Ectodermal cell (in vitro differentiated cells): ENCODE data around the gene PLXNA2.

Experiments
- H3K27ac ChIP-seq: 2 replicates; pipeline ENCODE4 v1.7.0; 2013; ENCODE audit warnings: mild to moderate bottlenecking, low read depth, low read length; ENCODE audit not compliant: insufficient read depth, poor library complexity, severe bottlenecking
- H3K27me3 ChIP-seq: 2 replicates; pipeline ENCODE4 v1.7.0; 2013; ENCODE audit warnings: mild to moderate bottlenecking, low read length; ENCODE audit not compliant: insufficient read depth, control insufficient read depth, poor library complexity, severe bottlenecking
- H3K36me3 ChIP-seq: one replicate; pipeline ENCODE4 v1.7.0; 2013; ENCODE audit warnings: low read length; ENCODE audit not compliant: control insufficient read depth, insufficient read depth
- H3K4me1 ChIP-seq: one replicate; pipeline ENCODE4 v1.7.0; 2013; ENCODE audit warnings: low read length; ENCODE audit not compliant: control insufficient read depth, insufficient read depth
- H3K4me3 ChIP-seq: 2 replicates; pipeline ENCODE4 v1.7.0; 2013; ENCODE audit warnings: low read depth, low read length, control low read depth; ENCODE audit not compliant: insufficient read depth
- H3K9me3 ChIP-seq: 2 replicates; pipeline ENCODE4 v1.7.0; 2013; ENCODE audit warnings: mild to moderate bottlenecking, low read length, moderate library complexity; ENCODE audit not compliant: control insufficient read depth
- WGBS, 2 experiments: methylation state at CpG; one replicate each; pipeline ENCODE4 v1.1.7; 2013; ENCODE audit warnings: missing lambda C conversion rate in 2 of 2; 5-methylcytosine and 5-hydroxymethylcytosine counted together

The PLXNA2 gene

GRCh38 chr1:208182880-208183645 lies 61.1 kb downstream of the PLXNA2 start:
- 64 to 70% methylated on average over 10 of the region's 10 CpGs for WGBS, 2 experiments
- no peak overlapping the region for H3K4me3 ChIP-seq
- H3K9me3 ChIP-seq = no peaks in the 10 kb centered on the region
- no peak overlapping the region for H3K27ac ChIP-seq
- peaks cover 66% of the 10 kb centered on the region for H3K4me1 ChIP-seq
- H3K27me3 ChIP-seq = no peaks in the 10 kb centered on the region
- no peaks in the 10 kb centered on the region for H3K36me3 ChIP-seq

GRCh38 chr1:208181364-208181763 lies 62.8 kb downstream of the PLXNA2 start:
- no peaks in the 10 kb centered on the region for H3K36me3 ChIP-seq
- no peaks in the 10 kb centered on the region for H3K27me3 ChIP-seq
- 37 to 54% methylated on average over 4 of the region's 4 CpGs for WGBS, 2 experiments
- peaks cover 80% of the 10 kb centered on the region for H3K4me1 ChIP-seq
- H3K4me3 ChIP-seq = no peak overlapping the region
- H3K9me3 ChIP-seq = no peaks in the 10 kb centered on the region
- no peak overlapping the region for H3K27ac ChIP-seq

GRCh38 chr1:208180421-208180820 lies 63.8 kb downstream of the PLXNA2 start:
- H3K9me3 ChIP-seq = no peaks in the 10 kb centered on the region
- H3K4me1 ChIP-seq = peaks cover 80% of the 10 kb centered on the region
- 92 to 94% methylated on average over 7 of the region's 7 CpGs for WGBS, 2 experiments
- H3K36me3 ChIP-seq = no peaks in the 10 kb centered on the region
- H3K4me3 ChIP-seq = no peak overlapping the region
- H3K27ac ChIP-seq = no peak overlapping the region
- H3K27me3 ChIP-seq = no peaks in the 10 kb centered on the region

DNA sequence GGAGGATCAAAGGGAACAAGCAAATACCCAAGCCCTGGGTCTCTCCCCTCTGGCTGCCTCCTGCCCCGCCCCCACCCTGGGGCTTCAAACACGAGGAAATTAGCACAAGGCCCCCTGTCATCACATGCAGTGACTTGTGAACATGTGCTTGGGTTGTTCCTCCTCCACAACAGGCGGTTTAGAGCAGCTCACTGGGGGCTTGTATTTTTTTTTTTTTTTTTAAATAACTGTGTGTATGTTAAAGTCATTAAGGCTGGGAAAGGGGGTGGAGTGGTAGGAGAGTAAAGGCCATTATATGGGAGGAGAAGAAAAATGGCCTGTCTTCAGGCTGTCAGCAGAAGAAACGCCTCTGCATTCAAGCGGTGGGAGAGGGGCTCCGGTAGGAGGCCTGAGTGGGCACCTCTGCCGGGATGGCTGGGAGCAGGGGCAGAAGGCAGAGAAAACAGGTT lies 64.2 kb downstream of the PLXNA2 start:
- 43 to 44% methylated on average over 7 of the region's 7 CpGs for WGBS, 2 experiments
- no peak overlapping the region for H3K4me3 ChIP-seq
- no peak overlapping the region for H3K27ac ChIP-seq
- peaks cover 77% of the 10 kb centered on the region for H3K4me1 ChIP-seq
- no peaks in the 10 kb centered on the region for H3K9me3 ChIP-seq
- no peaks in the 10 kb centered on the region for H3K27me3 ChIP-seq
- H3K36me3 ChIP-seq = no peaks in the 10 kb centered on the region

DNA sequence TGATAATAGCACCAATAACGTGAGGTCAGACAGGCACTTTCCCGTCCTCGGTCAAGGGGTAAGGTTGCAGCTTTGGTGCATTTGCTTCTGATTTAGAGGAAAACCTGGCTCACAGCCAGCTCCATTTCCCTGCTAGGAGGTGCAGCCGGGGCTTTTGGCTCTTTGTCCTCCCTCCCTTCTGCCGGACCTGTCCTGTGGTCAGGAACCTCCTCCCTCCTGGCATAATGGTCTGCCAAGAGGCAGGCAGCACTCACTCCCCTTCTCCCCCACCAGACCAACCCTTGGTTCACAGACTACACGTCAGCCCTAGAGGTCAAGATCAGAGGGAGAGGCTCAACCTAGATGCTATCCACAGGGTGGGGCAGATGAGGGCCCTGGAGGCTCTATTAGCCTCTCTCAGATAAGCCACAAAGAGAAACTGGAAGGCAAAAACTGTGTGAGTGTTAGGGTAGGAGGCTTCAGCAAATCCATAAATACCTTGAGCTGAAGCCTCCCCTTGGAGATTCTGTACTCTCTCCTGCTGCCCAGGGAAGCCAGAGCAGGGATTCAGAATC lies 64.8 kb downstream of the PLXNA2 start:
- H3K4me1 ChIP-seq = peaks cover 72% of the 10 kb centered on the region
- no peak overlapping the region for H3K27ac ChIP-seq
- no peak overlapping the region for H3K4me3 ChIP-seq
- H3K9me3 ChIP-seq = no peaks in the 10 kb centered on the region
- H3K27me3 ChIP-seq = no peaks in the 10 kb centered on the region
- WGBS, 2 experiments = 67 to 70% methylated on average over 6 of the region's 6 CpGs
- no peaks in the 10 kb centered on the region for H3K36me3 ChIP-seq

DNA sequence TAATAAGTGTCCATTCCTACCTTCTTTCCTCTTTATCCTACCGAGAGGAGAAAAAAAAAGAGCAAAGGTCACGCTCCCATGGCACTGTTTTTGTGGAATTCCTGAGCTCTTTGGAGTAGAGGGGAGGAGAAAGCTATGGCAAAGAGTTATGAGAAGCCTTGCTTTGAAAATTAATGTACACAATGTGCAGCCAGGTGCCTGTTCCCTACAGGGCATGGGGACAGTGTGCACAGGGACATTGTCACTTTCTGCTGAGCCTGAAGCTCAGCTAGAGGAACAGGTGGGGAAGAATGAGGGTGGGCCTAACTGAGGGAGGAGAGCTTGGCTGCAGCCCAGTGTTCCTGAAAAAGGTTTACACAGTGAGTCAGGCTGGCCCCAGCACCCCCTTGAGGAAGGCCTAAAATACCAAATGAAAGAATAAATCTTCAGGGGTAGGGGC lies 66.1 kb downstream of the PLXNA2 start:
- Histone ChIP-seq H3K4me3 (no peak overlapping the region), H3K27me3 (no peaks in the 10 kb centered on the region), H3K36me3 (no peaks in the 10 kb centered on the region), H3K4me1 (peaks cover 69% of the 10 kb centered on the region), H3K9me3 (no peaks in the 10 kb centered on the region), H3K27ac (no peak overlapping the region)
- WGBS, 2 experiments = 55 to 58% methylated on average over 2 of the region's 2 CpGs

- H3K27ac ChIP-seq = no peak overlapping the region
- no peak overlapping the region for H3K4me3 ChIP-seq
- no peaks in the 10 kb centered on the region for H3K27me3 ChIP-seq
- H3K4me1 ChIP-seq = peaks cover 68% of the 10 kb centered on the region
- H3K9me3 ChIP-seq = no peaks in the 10 kb centered on the region
- 32% methylated on average over 3 of the region's 3 CpGs for WGBS, 2 experiments
- H3K36me3 ChIP-seq = no peaks in the 10 kb centered on the region
Observed at GRCh38 chr1:208177656-208178055, 66.5 kb downstream of the PLXNA2 start.

GRCh38 chr1:208176649-208177048 lies 67.5 kb downstream of the PLXNA2 start:
- peaks cover 65% of the 10 kb centered on the region for H3K4me1 ChIP-seq
- no peaks in the 10 kb centered on the region for H3K27me3 ChIP-seq
- H3K4me3 ChIP-seq = no peak overlapping the region
- H3K36me3 ChIP-seq = no peaks in the 10 kb centered on the region
- no peak overlapping the region for H3K27ac ChIP-seq
- WGBS, 2 experiments = 78 to 80% methylated on average over 3 of the region's 3 CpGs
- no peaks in the 10 kb centered on the region for H3K9me3 ChIP-seq

- Histone ChIP-seq H3K36me3 (no peaks in the 10 kb centered on the region), H3K4me1 (peaks cover 55% of the 10 kb centered on the region), H3K27me3 (no peaks in the 10 kb centered on the region), H3K4me3 (no peak overlapping the region), H3K9me3 (no peaks in the 10 kb centered on the region), H3K27ac (no peak overlapping the region)
Observed at GRCh38 chr1:208175508-208175895, 68.7 kb downstream of the PLXNA2 start.

GRCh38 chr1:208174731-208175507 lies 69.3 kb downstream of the PLXNA2 start:
- no peak overlapping the region for H3K4me3 ChIP-seq
- H3K27ac ChIP-seq = no peak overlapping the region
- H3K9me3 ChIP-seq = no peaks in the 10 kb centered on the region
- H3K27me3 ChIP-seq = no peaks in the 10 kb centered on the region
- H3K4me1 ChIP-seq = peaks cover 55% of the 10 kb centered on the region
- 81% methylated on average over 6 of the region's 6 CpGs for WGBS, 2 experiments
- H3K36me3 ChIP-seq = no peaks in the 10 kb centered on the region
